ENCODE data around the gene NCOA1.
"Not testable (repeated sequence)": the region's sequence is repeated elsewhere in the genome, so short reads cannot be mapped to it uniquely, and the experiment has no call there.

NCOA1 gene

GRCh38 chr2:24477229-24477628 is 13.8 kb upstream of the NCOA1 start:
- no peak for DNase-seq

DNA sequence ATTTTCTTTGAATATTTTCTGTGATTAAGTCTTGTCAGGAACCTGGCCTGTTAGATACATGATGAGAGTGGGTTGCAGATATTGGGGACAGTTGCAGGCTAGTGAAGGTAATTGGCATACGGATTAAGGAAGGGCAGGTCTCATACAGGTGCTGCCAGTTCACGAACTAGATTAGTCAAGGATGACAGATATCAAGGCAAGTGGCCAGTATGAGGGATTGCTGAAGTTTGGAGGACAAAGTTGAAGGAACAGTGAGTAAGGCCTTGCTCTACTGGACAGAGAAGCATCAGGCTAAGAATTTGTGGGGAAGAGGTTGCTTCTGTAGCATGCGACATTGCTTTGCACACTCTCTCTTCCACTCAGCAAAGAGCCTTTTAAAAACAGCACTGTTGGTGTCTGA is 12.8 kb upstream of the NCOA1 start:
- no peak for DNase-seq

GRCh38 chr2:24480245-24480644 is 10.8 kb upstream of the NCOA1 start:
- DNase-seq = no peak

DNA sequence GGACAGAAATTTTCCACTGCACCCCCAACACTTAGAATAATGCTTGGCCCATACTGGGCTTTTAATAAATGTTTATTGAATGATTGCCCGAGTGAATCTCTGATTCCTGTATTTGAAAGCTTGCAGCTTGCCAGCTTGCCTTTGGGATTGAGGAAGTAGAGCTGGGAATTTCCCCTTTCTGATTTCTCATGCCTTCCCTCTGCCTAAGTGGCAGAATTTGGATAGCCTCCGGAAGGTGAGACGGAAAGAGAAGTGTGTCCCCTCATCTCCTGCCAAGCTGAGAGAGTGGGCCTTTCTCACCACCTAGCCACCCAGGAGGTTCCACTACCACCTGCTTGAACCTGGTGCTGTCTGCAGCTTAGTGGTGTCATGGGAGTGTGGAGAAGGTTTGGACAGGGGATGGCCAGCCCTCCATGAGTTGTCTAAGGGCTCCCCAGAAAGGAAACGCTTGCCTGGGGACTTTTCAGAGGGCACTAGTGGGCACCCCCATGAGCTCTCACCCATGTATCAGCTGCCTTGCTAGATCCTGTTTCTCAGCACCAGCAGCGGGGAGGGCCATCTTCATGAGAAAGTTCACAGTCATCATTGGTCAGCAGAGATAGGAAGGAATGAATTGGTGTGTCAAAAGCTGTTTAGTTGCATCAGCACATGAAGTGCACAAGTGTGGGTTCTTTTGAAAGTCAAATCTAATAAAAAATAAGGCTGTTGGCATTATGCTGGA is 8.6 kb upstream of the NCOA1 start:
- DNase-seq = no peak

- no peak for DNase-seq
These were observed 8.1 kb upstream of the NCOA1 start for GRCh38 chr2:24482972-24483300.

GRCh38 chr2:24484677-24485076 is 6.4 kb upstream of the NCOA1 start:
- not testable (repeated sequence) for DNase-seq

DNA sequence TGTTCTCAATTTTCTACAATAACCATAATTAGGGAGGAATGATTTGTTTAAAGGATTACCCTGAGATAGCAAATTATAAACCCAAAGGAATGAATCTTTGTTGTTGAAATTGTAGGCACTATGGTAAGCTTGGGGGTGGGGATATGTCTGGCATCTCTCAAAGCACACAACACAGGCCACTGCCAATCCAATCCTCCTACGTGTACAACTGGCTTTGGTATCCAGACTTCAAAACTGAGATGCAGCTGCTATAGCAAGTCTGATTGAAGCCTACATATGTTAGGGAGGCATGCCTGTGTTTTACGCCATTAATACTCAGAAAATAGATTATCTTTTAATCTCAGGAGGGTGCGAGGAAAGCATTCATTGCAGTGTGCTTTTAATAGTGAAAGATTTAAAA is 5.9 kb upstream of the NCOA1 start:
- no peak for DNase-seq

DNA sequence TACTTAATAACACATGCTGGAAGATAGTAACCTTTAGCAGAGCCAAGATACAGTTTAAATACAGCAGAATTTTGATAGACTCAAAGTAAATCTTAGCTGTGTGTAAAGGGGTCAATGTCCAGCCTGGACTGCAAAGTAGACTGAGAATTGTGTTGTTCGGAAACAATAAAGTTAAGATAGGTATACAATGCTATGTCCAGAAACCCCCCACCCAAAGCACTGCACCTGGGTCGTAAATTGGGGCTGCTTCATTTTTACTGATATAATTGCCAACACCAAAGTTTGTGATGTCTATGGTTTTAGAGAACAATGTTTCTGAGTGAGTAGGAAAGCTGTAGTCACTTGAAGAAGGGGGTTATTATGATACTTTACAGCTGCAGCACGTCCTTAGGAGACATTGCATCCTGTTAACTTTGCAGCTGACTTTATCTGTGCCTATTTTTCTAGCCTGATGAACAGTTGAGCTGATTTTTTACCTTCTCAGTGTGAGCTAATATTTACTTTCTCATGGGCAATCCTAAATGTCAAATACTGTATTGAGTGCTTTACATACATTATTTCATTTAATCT is 4.3 kb upstream of the NCOA1 start:
- no peak for DNase-seq

DNA sequence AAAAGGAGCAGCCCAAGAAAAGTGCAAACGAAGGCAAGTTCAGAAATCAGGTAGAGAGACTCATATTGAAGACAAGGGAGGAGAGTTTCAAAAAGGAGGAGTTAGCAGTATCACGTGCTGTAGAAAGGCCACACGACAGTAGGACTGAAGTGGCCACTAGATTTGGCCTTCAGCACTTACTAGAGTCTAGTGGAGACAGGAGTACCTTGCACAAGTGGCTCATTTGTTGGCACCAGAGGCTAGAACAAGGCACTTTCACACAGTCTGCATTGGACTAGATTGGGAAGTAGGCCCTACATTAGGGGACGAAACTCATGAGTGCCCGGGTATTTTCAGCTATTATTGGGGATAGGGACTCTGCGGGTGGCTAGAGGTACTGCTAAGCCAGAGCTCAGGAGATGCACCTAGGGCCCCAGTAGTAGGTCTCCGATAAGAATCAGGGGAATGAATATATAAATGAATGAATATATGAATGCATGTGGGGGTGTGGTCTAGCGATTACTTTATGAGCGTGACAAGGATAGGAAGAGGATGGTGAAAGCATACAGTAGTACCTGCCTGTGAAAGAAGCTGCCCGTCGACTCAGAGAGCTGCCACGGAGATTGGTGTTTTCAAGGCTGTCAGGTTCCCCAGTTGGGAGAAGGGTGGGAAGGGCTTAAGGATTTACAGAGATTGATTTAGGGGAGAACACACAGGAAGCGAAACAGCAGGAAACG is 1.4 kb upstream of the NCOA1 start:
- DNase-seq = no peak

DNA sequence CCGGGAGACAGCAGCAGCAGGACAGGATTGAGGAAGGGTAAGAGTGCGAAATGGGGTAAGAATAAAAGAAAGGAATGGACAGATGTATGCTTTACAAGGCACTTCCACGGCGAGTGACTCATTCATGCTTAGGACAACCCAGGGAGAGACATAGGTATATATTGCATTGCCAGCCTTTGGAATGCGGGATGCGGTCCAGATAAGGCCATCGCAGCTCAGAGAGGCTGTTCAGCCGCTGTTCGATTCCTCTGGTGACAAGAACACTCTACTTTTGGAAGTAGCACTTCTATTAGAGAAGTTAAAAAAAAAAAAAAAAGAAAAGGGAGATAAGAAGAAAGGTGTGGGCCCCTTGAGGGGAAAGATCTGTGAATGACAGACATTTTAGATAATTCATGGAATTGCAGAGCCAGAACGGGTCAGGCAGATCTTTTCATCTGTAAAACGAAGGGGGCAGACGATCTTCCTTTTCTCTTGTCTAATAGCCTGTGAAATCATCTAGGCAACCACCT is 819 bp upstream of the NCOA1 start:
- DNase-seq = no peak

DNA sequence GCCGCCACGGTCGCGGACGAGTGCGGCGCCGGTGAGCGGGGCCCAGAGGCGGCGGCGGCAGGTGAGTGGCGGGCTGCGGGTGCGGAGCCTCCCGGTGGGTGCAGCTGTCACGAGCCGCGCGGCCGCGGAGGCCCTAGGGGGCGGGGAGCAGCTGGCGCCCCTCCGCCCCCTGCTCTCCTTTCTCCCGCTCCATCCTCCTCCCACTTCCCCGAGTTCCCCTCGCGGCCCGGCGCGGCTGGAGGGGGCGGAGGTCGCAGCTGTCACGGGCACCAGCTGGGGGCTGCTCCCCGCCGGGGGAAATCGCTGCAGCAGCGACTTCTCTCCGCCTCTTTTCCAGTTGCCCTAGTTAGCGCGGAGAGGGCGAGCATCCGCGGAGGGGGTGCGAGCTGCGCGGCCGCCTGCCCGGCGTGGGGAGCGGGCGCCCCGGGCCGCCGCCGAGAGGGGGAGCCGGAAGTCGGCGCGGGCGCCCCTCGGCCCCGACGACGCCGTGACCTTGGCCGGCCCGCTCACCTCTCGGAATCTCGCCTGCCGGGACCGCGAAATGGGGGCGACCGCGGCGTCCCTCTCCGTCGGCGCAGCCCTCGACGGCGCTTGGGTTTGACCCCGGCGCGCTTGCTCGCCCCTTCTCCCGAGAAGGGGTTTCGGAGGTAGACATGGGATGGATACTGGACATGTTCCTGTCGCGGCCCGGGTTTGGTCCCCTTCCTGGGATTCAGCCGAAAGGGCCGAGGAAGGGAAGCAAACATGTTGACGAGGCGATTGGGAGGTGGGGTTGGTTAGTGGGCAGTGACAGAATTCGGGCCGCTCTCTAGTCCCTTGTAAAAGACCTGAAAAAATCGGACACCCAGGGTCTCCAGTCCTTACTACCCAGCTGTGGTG is 727 bp downstream of the NCOA1 start:
- peak; percentile 39 for DNase-seq

- DNase-seq = no peak
These were observed 1.6 kb downstream of the NCOA1 start for GRCh38 chr2:24492421-24493279.

DNA sequence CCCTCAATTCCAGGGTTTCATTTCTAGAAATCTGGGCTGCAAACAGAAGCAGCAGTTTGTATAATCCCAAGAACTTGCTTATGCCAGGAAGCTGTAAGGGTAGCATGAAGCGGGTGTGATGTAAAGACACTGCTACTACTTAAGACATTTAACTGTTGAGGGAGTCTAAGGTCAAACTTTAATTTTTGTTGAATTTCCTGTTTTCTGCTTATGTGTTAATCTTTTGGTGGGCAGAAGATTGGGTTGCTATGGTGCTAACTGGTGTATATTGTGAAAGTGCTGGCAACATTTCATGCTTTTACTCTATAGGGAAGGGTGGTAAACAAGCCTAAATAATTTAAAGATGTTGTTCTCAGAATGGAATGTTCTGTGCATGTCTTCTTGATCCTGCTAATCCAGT is 2.7 kb downstream of the NCOA1 start:
- no peak for DNase-seq

DNA sequence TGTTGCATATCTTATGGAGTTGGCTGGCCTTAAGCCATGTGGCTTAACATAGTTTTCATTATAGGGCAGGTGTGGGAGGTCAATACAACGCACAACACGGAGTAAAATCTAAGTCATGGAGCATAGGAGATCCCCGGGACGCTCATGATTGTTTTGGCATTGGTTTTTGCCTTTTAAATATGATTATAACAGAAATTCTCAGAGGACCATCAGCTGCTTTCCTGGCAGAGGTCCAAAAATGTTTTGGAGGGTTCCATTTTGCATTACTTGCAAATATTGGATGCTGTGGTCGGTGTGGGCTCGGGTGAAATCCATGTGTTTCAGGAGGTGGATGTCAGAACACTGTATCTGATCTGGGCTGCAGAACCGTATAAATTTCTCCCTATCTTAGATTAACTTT is 3.4 kb downstream of the NCOA1 start:
- DNase-seq = no peak

DNA sequence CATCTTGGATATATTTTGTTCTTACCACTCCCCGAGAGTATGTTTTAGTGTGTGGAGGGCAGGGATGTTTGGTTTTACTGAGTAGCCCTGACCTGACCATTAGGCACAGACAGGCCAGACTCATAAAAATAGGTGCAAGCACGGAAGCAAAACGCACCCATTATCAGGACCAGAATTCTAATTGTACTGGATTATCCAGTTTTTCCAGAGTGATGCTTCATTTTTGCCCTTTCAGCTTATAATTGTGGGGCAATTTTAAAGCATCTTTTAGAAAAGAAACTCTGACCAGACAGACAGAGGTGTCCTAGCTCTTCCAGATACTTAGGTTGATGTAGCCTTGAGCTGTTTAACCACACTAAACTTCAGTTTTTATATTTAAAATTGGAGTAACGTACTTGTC is 4.4 kb downstream of the NCOA1 start:
- DNase-seq = no peak

- no peak for DNase-seq
These were observed 5.9 kb downstream of the NCOA1 start for GRCh38 chr2:24496959-24497358.

DNA sequence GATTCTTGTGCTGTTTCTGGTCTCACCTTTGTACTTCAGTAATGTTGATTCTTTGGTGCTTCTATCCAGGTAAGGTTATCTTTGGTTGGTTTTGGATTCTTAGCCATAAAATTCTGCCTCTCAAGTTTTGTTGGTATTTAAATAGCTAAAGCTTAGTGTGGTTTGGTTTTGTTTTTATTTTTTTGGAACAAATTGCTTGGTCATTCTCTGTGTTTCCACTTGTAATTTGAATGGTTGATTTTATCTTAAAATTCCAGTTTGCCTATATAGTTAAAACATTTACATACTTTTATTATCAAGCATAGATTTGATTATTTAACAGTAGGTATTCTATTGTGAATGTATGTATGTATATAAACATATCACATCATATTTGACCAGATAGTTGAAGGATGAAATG is 6.6 kb downstream of the NCOA1 start:
- no peak for DNase-seq

DNA sequence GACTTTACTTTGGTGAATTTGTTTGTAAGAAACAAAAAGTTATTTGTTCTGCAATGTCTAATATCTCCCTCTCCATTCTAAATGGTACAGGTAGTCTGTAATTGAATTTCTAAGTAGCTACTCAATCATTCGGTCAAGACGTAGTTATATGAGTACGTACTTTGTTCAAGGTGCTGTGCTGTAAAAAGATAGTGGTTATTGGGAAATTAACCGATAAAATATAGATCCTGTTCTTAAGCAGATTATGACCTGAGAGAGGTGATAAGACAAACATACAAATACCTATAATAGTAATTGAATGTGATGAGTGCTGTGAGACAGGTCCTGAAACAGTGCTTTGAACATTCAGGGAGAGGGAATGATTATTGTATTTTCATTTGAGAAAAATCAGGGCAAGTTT is 7.1 kb downstream of the NCOA1 start:
- DNase-seq = no peak

DNA sequence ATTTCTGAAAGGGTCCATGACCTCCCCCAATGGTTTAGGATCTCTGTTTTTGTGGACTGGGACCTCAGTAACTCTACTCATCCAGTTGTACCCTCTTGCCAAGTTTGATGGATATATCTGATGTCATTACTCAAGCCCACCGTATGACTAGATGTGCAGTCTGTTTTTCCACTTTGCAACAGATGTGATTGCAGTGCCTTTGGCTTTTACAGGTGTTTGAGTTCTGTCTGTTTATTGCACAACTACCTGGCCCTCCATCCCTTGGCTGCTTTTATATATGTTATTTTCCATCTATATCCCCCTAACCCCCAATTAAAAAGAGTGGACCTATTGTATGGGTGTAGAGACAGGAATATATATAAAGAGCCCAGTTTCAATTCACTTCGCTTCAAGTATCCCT is 10.8 kb downstream of the NCOA1 start:
- no peak for DNase-seq

- DNase-seq = no peak
These were observed 14.7 kb downstream of the NCOA1 start for GRCh38 chr2:24505534-24506275.

GRCh38 chr2:24507549-24507948 is 16.5 kb downstream of the NCOA1 start:
- DNase-seq = no peak

GRCh38 chr2:24508878-24509277 is 17.8 kb downstream of the NCOA1 start:
- no peak for DNase-seq

Measured in NK-92 treated with Interleukin-12 subunit alpha and Interleukin-12 subunit beta, amount 100 ng/mL, for 24 hours (cell line).